Endothelial cell of umbilical vein (primary cell): Measurements from ENCODE around the gene PDE10A. TPM values are rescaled to one million over a fixed set of nuclear protein-coding genes. Genes with fewer than 3 reads are reported as not detected.

Experiments
- BruUV-seq: library from RNA; stranded (reverse); fragments of 400-500 nt; replicated peaks from 2 replicates; lab custom pipeline; 2021; lab: Mats Ljungman, UMichigan
- CTCF ChIA-PET: fragments of 300-600, 350-600 bp; sonication (Branson Sonifier 250); formaldehyde crosslinking; loops from one replicate; lab custom pipeline; 2021; ENCODE audit warnings: antibody characterized with exemption, inconsistent platforms; lab: Charles Lee
- POLR2A ChIA-PET: fragments of 300-600, 350-600 bp; sonication (Branson Sonifier 250); formaldehyde crosslinking; loops from one replicate; lab custom pipeline; 2021; ENCODE audit warnings: antibody characterized with exemption, inconsistent platforms; lab: Charles Lee
- DNase-seq: peaks from one replicate; pipeline ENCODE4 v3.0.0-alpha.2; 2011; ENCODE audit warnings: low read depth, low spot score
- FAIRE-seq: peaks from 2 replicates; lab custom pipeline; 2011; peaks lifted over from hg19 to GRCh38; lab: Jason Lieb, UNC
- H2AFZ ChIP-seq: 2 replicates; pipeline ENCODE4 v1.6.0; 2012; ENCODE audit warnings: low read depth, low read length, control low read depth, inconsistent platforms
- H3K27ac ChIP-seq: 2 replicates; pipeline ENCODE4 v1.5.1; 2011; ENCODE audit warnings: low read depth, mild to moderate bottlenecking, control low read depth, low read length, moderate library complexity; ENCODE audit not compliant: insufficient read depth
- H3K27me3 ChIP-seq, 2 experiments: 2 replicates each; pipeline versions ENCODE4 v1.6.0 to v1.6.1; 2011; ENCODE audit warnings: low read length in 2 of 2, mixed read lengths in 1 of 2; ENCODE audit not compliant: control insufficient read depth in 2 of 2, insufficient read depth in 2 of 2
- H3K36me3 ChIP-seq, 2 experiments: 2 replicates in 1 of 2; 3 replicates in 1 of 2; pipeline ENCODE4 v1.5.1; 2011; ENCODE audit warnings: low read length in 2 of 2, mild to moderate bottlenecking in 1 of 2, moderate library complexity in 1 of 2; ENCODE audit not compliant: control insufficient read depth in 2 of 2, insufficient read depth in 2 of 2; ENCODE audit errors: extremely low read depth in 1 of 2
- H3K4me1 ChIP-seq: 3 replicates; pipeline ENCODE4 v1.5.1; 2011; ENCODE audit warnings: mild to moderate bottlenecking, low read length; ENCODE audit not compliant: control insufficient read depth, insufficient read depth; ENCODE audit errors: extremely low read depth
- H3K4me2 ChIP-seq: 2 replicates; pipeline ENCODE4 v1.6.1; 2011; ENCODE audit warnings: low read length, control low read depth, mixed read lengths; ENCODE audit not compliant: insufficient read depth
- H3K4me3 ChIP-seq, 3 experiments: fragments of 200-600 bp in 1 of 3; sonication (generic), shearing (Covaris generic) in 1 of 3; replicated peaks in 1 of 3; 2 replicates each; pipeline ENCODE4 v1.5.1; 2011 to 2016; ENCODE audit warnings: control low read depth in 3 of 3, low read length in 3 of 3, mild to moderate bottlenecking in 2 of 3, inconsistent platforms in 1 of 3, low read depth in 1 of 3, moderate library complexity in 1 of 3; ENCODE audit not compliant: insufficient read depth in 1 of 3
- H3K79me2 ChIP-seq: 2 replicates; pipeline ENCODE4 v1.6.0; 2012; ENCODE audit warnings: low read length, inconsistent platforms; ENCODE audit not compliant: control insufficient read depth, insufficient read depth
- H3K9ac ChIP-seq: replicated peaks from 2 replicates; pipeline ENCODE3; 2011; ENCODE audit warnings: low read length, control low read depth; ENCODE audit not compliant: insufficient read depth; ENCODE audit errors: extremely low read depth
- H3K9me1 ChIP-seq: replicated peaks from 3 replicates; pipeline ENCODE4 v1.6.0; 2011; ENCODE audit warnings: mild to moderate bottlenecking, low read length; ENCODE audit not compliant: control insufficient read depth, insufficient read depth; ENCODE audit errors: extremely low read depth
- H3K9me3 ChIP-seq: replicated peaks from 2 replicates; pipeline ENCODE4 v1.5.1; 2012; ENCODE audit warnings: low read length, inconsistent platforms; ENCODE audit not compliant: control insufficient read depth, insufficient read depth
- H4K20me1 ChIP-seq: replicated peaks from 2 replicates; pipeline ENCODE3; 2011; ENCODE audit warnings: mild to moderate bottlenecking, low read length; ENCODE audit not compliant: control insufficient read depth, insufficient read depth; ENCODE audit errors: extremely low read depth
- EZH2 ChIP-seq: IDR thresholded peaks from 2 replicates; pipeline ENCODE4 v1.6.1; 2012; ENCODE audit warnings: borderline replicate concordance, low read depth, mild to moderate bottlenecking, moderate library complexity, low read length, inconsistent platforms; ENCODE audit not compliant: severe bottlenecking
- FOS ChIP-seq: IDR thresholded peaks from 2 replicates; pipeline ENCODE4 v1.6.1; 2011; ENCODE audit warnings: mild to moderate bottlenecking, low read length, moderate library complexity, borderline replicate concordance; ENCODE audit not compliant: insufficient read depth
- GATA2 ChIP-seq: IDR thresholded peaks from 2 replicates; pipeline ENCODE4 v1.7.0; 2011; ENCODE audit warnings: low read depth, mild to moderate bottlenecking, moderate library complexity, mixed read lengths, low read length; ENCODE audit not compliant: insufficient read length, insufficient read depth
- JUN ChIP-seq: IDR thresholded peaks from 2 replicates; pipeline ENCODE4 v1.6.1; 2011; ENCODE audit warnings: borderline replicate concordance, low read depth; ENCODE audit not compliant: insufficient read length, insufficient read depth
- MYC ChIP-seq: IDR thresholded peaks from one replicate; pipeline ENCODE4 v1.6.1; 2011; ENCODE audit warnings: mild to moderate bottlenecking, low read depth, low read length
- POLR2A ChIP-seq: IDR thresholded peaks from 2 replicates; pipeline ENCODE4 v1.6.1; 2012; ENCODE audit warnings: low read depth, mild to moderate bottlenecking, control low read depth, low read length
- POLR2AphosphoS5 ChIP-seq: IDR thresholded peaks from 2 replicates; pipeline ENCODE4 v1.6.1; 2012; ENCODE audit warnings: low read depth, mild to moderate bottlenecking, control low read depth, low read length, moderate library complexity; ENCODE audit not compliant: insufficient read depth
- dilution Hi-C: fragments of 300-500 bp; cut with MboI; formaldehyde crosslinking; loops from one replicate; pipeline ENCODE4 v1.15.0; 2019; ENCODE audit warnings: low sequenced_read_pairs; ENCODE audit not compliant: extremely low pct_ligation_motif_present
- intact Hi-C: fragments of 100-400 bp; cut with micrococcal nuclease; formaldehyde crosslinking; loops from one replicate; pipeline ENCODE4 v1.10.0; 2022
- polyA plus RNA-seq, 4 experiments: library from polyadenylated mRNA; depleted of rRNA in 3 of 4; stranded (reverse) in 3 of 4; unstranded in 1 of 4; fragments of >200 nt; gene quantifications; 2 replicates each; pipeline versions ENCODE4 v1.2.1 to v1.2.3, GENCODE V29; 2011 to 2012; ENCODE audit warnings: missing spikeins in 1 of 4
- total RNA-seq: library from RNA; stranded (reverse); gene quantifications from 2 replicates; pipeline ENCODE4 v1.2.3, GENCODE V29; 2021
- TF ChIP-seq, protein P1 (sequence below): IDR thresholded peaks from 2 replicates; pipeline ENCODE4 v1.6.1; 2011; ENCODE audit not compliant: insufficient read depth, insufficient read length
- TF ChIP-seq, protein P2 (sequence below), 2 donors: IDR thresholded peaks; 1 replicate in 1 of 2; 2 replicates in 1 of 2; pipeline ENCODE4 v1.5.1; 2011; ENCODE audit warnings: low read length in 2 of 2, mild to moderate bottlenecking in 2 of 2, moderate library complexity in 2 of 2, control low read depth in 1 of 2, inconsistent platforms in 1 of 2, low read depth in 1 of 2; ENCODE audit not compliant: insufficient read depth in 1 of 2; ENCODE audit errors: extremely low read depth in 1 of 2

Gene PDE10A
- total and polyA plus RNA-seq, 2 donors (not counting 3 experiments of a cell fraction or from before 2014, with no cell fraction given) = 0.86 to 2.9 TPM

DNA sequence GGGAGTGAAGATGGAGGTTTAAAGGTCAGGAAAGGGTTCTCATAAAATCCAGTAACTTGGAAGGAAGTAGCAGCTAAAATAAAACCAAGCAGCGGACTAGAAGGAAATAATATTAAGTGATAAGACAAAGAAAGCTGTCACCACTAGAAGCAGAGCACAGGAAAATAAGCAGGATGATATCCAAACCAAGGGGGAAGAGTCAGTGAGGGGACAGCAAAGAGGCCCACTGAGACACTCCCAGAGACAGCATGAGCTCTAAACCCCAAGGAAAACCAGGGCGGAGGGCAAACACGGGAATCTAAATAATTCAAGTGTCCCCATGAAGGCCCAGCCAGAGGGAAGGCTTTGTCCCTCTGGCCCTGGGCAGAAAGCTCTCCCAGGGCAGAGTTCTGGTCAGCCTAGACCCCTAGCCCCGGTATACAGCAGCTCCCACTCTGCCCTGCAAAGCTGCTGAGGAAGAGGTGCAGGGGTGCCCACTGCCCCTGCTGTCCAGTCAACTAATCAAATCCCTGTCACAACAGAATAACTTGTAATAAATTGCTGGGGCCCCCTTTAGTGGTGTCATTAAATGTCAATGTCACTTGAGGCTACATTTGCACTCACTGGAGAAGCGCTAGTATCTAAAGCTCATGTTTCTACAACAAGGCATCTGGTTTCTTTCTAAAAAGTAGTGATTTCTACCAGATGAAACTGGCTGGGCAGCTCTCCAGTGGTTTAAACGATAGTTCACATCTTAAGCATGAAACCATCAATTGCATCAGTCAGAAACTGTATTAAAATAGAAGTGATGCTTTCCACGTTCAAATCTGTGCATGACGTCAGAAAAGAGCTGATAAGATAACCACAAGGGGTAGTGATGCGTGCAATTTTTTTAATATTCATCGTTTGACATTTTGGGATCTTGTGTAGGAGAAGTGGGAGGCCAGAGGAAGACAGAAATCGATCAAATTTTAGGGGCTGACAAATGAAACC, 13.6 kb downstream of the PDE10A start:
- Histone ChIP-seq H4K20me1 (no peaks in the 10 kb centered on the region), H3K79me2 (peaks cover 8% of the 10 kb centered on the region), H3K4me3 (no peak overlapping the region), H3K9me3 (no peaks in the 10 kb centered on the region), H3K27me3 (no peaks in the 10 kb centered on the region), H3K4me2 (no peak overlapping the region), H3K27ac (no peak overlapping the region), H3K36me3 (no peaks in the 10 kb centered on the region), H3K9me1 (no peaks in the 10 kb centered on the region), H3K4me1 (peaks cover 3% of the 10 kb centered on the region), H2AFZ (no peak overlapping the region), H3K9ac (no peak overlapping the region)
- DNase-seq = no peak
- no peak for FAIRE-seq
- ChIA-PET CTCF (interaction anchor here (1.6 kb wide), 1 partner anchor 209 kb away, joined by 7 read pairs; no protein-coding TSS in a partner anchor), POLR2A (no interaction called here)
- TF ChIP-seq JUN (no peak), GATA2 (no peak), POLR2AphosphoS5 (no peak), POLR2A (no peak), EZH2 (no peak), FOS (no peak), MYC (no peak)
- TF ChIP-seq, protein P1, sequence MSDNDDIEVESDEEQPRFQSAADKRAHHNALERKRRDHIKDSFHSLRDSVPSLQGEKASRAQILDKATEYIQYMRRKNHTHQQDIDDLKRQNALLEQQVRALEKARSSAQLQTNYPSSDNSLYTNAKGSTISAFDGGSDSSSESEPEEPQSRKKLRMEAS = no peak
- TF ChIP-seq, protein P2, sequence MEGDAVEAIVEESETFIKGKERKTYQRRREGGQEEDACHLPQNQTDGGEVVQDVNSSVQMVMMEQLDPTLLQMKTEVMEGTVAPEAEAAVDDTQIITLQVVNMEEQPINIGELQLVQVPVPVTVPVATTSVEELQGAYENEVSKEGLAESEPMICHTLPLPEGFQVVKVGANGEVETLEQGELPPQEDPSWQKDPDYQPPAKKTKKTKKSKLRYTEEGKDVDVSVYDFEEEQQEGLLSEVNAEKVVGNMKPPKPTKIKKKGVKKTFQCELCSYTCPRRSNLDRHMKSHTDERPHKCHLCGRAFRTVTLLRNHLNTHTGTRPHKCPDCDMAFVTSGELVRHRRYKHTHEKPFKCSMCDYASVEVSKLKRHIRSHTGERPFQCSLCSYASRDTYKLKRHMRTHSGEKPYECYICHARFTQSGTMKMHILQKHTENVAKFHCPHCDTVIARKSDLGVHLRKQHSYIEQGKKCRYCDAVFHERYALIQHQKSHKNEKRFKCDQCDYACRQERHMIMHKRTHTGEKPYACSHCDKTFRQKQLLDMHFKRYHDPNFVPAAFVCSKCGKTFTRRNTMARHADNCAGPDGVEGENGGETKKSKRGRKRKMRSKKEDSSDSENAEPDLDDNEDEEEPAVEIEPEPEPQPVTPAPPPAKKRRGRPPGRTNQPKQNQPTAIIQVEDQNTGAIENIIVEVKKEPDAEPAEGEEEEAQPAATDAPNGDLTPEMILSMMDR (IDR thresholded peaks at IDR 0.05; ENCODE audit: extremely low read depth in 1 of 2, insufficient read depth in 1 of 2, low read depth in 1 of 2, low read length in 2 of 2) = no peak
- no TSS peak for BruUV-seq
- dilution Hi-C loops = no loop called here
- intact Hi-C loops = no loop called here
